Measurements from ENCODE around the gene PRDM2.
A peak's percentile ranks its signal among the peaks of the same experiment; 100 is the strongest.

PRDM2 gene

DNA sequence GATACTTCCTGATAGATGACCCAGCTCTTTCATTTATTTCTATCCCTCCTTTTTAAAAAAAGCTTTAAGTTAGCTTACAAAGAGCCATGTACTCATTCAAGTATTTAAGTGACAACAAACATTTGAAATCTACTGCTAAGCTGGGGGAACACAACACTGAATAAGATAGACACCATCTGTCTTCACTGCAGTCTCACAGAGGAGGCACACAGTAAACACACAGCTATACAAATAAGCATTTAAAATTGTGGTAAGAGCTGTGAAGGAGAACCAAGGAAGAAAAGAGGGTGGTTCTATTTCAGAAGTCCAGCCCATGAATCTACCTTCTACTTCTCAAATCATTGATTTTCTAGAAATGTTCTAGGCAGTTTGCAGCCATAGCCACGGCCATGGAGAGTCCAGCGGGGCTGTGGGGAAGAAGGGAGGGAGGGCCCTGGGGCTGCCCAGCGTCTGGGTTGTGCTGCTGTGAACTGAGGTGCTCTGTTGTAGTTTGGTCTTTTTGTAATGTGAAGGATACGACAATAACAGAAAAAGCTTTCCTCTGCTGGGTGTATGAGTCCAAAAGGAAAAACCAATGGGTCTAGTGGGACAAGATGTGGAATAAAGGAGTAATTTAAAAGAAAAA is 28.2 kb downstream of the PRDM2 start:
- DNase-seq: no peak
- Histone ChIP-seq H3K9me2 (replicated peaks; ENCODE audit: insufficient read depth, low read length) (no peaks in the 10 kb centered on the region), H3K79me2 (ENCODE audit: low read length) (no peaks in the 10 kb centered on the region), H3K9ac (ENCODE audit: low read length) (no peak overlapping the region), H3K36me3 (replicated peaks; ENCODE audit: insufficient read depth, low read length) (no peaks in the 10 kb centered on the region), H3K4me1 (ENCODE audit: low read length) (peaks cover 20% of the 10 kb centered on the region), H3K27me3 (replicated peaks; ENCODE audit: insufficient read depth, low read length) (no peaks in the 10 kb centered on the region), H3F3A (ENCODE audit: insufficient read depth, low read length) (peaks cover 16% of the 10 kb centered on the region), H4K20me1 (ENCODE audit: insufficient read depth, low read length) (no peaks in the 10 kb centered on the region), H3K27ac (ENCODE audit: low read length) (no peak overlapping the region), H2AFZ (ENCODE audit: low read length) (no peak overlapping the region), H3K4me3 (ENCODE audit: low read length) (no peak overlapping the region), H3K9me3 (replicated peaks; ENCODE audit: insufficient read depth, low read length) (no peaks in the 10 kb centered on the region), H3K4me2 (ENCODE audit: low read depth, low read length) (no peak overlapping the region)
- TF ChIP-seq, protein P1, sequence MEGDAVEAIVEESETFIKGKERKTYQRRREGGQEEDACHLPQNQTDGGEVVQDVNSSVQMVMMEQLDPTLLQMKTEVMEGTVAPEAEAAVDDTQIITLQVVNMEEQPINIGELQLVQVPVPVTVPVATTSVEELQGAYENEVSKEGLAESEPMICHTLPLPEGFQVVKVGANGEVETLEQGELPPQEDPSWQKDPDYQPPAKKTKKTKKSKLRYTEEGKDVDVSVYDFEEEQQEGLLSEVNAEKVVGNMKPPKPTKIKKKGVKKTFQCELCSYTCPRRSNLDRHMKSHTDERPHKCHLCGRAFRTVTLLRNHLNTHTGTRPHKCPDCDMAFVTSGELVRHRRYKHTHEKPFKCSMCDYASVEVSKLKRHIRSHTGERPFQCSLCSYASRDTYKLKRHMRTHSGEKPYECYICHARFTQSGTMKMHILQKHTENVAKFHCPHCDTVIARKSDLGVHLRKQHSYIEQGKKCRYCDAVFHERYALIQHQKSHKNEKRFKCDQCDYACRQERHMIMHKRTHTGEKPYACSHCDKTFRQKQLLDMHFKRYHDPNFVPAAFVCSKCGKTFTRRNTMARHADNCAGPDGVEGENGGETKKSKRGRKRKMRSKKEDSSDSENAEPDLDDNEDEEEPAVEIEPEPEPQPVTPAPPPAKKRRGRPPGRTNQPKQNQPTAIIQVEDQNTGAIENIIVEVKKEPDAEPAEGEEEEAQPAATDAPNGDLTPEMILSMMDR (IDR thresholded peaks at IDR 0.05; ENCODE audit: low read length): no peak
- TF ChIP-seq EZH2 (optimal IDR thresholded peaks at IDR 0.05; ENCODE audit: low read depth, low read length) (no peak), EZH2phosphoT487 (IDR thresholded peaks at IDR 0.05; ENCODE audit: low read length) (no peak)

DNA sequence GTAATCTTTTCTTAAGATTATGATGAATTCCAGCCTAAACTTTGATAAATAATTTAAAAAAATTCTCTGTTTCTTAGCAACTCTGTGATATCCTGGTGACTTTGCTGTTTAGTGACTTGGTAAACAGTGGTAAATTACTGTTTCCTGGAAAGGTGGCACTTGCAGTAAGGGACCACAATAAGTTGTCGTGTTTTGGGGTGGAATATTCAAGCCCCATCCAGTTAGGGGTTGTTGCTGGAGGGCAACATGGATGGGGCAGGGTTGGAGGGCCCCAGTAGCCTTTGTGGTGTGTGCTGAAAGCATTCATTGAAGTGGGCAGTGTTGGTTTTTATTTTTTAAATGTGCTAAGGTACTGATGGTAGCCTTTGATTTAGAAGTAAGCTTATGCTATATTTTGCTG is 30.3 kb downstream of the PRDM2 start:
- no peak for DNase-seq
- Histone ChIP-seq H3K27me3 (replicated peaks; ENCODE audit: insufficient read depth, low read length) (no peaks in the 10 kb centered on the region), H2AFZ (ENCODE audit: low read length) (peak overlapping the region; percentile 77), H3K36me3 (replicated peaks; ENCODE audit: insufficient read depth, low read length) (no peaks in the 10 kb centered on the region), H3K4me1 (ENCODE audit: low read length) (peaks cover 20% of the 10 kb centered on the region), H3F3A (ENCODE audit: insufficient read depth, low read length) (peaks cover 16% of the 10 kb centered on the region), H3K27ac (ENCODE audit: low read length) (peak overlapping the region; percentile 84), H3K9me2 (replicated peaks; ENCODE audit: insufficient read depth, low read length) (no peaks in the 10 kb centered on the region), H3K9me3 (replicated peaks; ENCODE audit: insufficient read depth, low read length) (no peaks in the 10 kb centered on the region), H3K4me2 (ENCODE audit: low read depth, low read length) (peak overlapping the region; percentile 85), H3K9ac (ENCODE audit: low read length) (peak overlapping the region; percentile 55), H3K4me3 (ENCODE audit: low read length) (peak overlapping the region; percentile 45), H3K79me2 (ENCODE audit: low read length) (no peaks in the 10 kb centered on the region), H4K20me1 (ENCODE audit: insufficient read depth, low read length) (no peaks in the 10 kb centered on the region)
- TF ChIP-seq EZH2 (optimal IDR thresholded peaks at IDR 0.05; ENCODE audit: low read depth, low read length) (no peak), EZH2phosphoT487 (IDR thresholded peaks at IDR 0.05; ENCODE audit: low read length) (no peak)
- TF ChIP-seq, protein P1 (IDR thresholded peaks at IDR 0.05; ENCODE audit: low read length): no peak

DNA sequence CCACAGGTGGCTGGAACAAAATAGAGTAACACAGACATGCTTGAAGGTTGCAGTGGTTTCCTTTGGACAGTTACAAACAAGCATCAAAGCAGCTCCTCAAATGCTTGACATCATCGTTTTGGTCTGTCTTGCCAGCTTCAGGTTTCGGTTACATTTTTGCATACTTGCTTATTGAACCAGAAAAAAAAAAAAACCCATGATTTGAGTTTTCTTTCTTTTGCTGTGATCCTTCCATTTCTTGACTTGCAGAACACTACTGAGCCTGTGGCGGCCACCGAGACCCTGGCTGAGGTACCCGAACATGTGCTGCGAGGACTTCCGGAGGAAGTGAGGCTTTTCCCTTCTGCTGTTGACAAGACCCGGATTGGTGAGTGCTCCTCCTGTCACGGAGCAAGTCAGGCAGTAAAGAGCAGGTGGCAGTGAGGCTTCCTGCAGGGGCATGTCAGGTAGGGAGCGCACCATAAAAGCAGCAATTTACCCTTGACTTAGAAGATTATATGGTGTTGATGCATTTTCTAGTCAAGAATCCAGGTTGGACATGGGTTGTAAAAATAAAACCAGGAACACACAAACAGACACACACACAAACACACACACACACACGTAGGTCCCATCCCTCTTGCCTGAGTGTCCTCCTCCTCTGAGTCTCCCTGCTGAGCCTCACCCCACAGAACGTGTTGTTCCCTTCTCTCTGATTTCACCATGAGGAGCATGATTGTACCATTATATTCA is 30.9 kb downstream of the PRDM2 start:
- no peaks in the 10 kb centered on the region for H3K27me3 ChIP-seq (replicated peaks; ENCODE audit: insufficient read depth, low read length)
- H3K4me3 ChIP-seq (ENCODE audit: low read length): peak overlapping the region; percentile 45
- H3K9me2 ChIP-seq (replicated peaks; ENCODE audit: insufficient read depth, low read length): no peaks in the 10 kb centered on the region
- no peak for TF ChIP-seq EZH2 (optimal IDR thresholded peaks at IDR 0.05; ENCODE audit: low read depth, low read length)
- TF ChIP-seq, protein P1 (IDR thresholded peaks at IDR 0.05; ENCODE audit: low read length): peak; percentile 19; the same call in 1 of the 2 replicates
- TF ChIP-seq EZH2phosphoT487 (IDR thresholded peaks at IDR 0.05; ENCODE audit: low read length): no peak
- peak overlapping the region; percentile 55 for H3K9ac ChIP-seq (ENCODE audit: low read length)
- peak overlapping the region; percentile 77 for H2AFZ ChIP-seq (ENCODE audit: low read length)
- peak overlapping the region; percentile 85 for H3K4me2 ChIP-seq (ENCODE audit: low read depth, low read length)
- peak; percentile 92 for DNase-seq
- no peaks in the 10 kb centered on the region for H3K9me3 ChIP-seq (replicated peaks; ENCODE audit: insufficient read depth, low read length)
- peak overlapping the region; percentile 84 for H3K27ac ChIP-seq (ENCODE audit: low read length)
- H3K4me1 ChIP-seq (ENCODE audit: low read length): peaks cover 20% of the 10 kb centered on the region
- peaks cover 16% of the 10 kb centered on the region for H3F3A ChIP-seq (ENCODE audit: insufficient read depth, low read length)
- no peaks in the 10 kb centered on the region for H3K36me3 ChIP-seq (replicated peaks; ENCODE audit: insufficient read depth, low read length)
- H4K20me1 ChIP-seq (ENCODE audit: insufficient read depth, low read length): no peaks in the 10 kb centered on the region
- H3K79me2 ChIP-seq (ENCODE audit: low read length): no peaks in the 10 kb centered on the region
